Neural progenitor cell (in vitro differentiated cells): ENCODE data around the gene SNX9.

Source experiments
- EZH2 ChIP-seq: fragments of 200-600 bp; sonication (generic); IDR thresholded peaks from 2 replicates; pipeline ENCODE4 v1.6.1; 2017; ENCODE audit warnings: antibody characterized with exemption, mild to moderate bottlenecking, moderate library complexity
- TF ChIP-seq, protein P1 (sequence below): fragments of 200-600 bp; sonication (generic); IDR thresholded peaks from 2 replicates; pipeline ENCODE4 v1.5.1; 2017; ENCODE audit warnings: antibody characterized with exemption, mild to moderate bottlenecking

GRCh38 chr6:157898640-157899039, 75.6 kb downstream of the SNX9 start:
- TF ChIP-seq, protein P1, sequence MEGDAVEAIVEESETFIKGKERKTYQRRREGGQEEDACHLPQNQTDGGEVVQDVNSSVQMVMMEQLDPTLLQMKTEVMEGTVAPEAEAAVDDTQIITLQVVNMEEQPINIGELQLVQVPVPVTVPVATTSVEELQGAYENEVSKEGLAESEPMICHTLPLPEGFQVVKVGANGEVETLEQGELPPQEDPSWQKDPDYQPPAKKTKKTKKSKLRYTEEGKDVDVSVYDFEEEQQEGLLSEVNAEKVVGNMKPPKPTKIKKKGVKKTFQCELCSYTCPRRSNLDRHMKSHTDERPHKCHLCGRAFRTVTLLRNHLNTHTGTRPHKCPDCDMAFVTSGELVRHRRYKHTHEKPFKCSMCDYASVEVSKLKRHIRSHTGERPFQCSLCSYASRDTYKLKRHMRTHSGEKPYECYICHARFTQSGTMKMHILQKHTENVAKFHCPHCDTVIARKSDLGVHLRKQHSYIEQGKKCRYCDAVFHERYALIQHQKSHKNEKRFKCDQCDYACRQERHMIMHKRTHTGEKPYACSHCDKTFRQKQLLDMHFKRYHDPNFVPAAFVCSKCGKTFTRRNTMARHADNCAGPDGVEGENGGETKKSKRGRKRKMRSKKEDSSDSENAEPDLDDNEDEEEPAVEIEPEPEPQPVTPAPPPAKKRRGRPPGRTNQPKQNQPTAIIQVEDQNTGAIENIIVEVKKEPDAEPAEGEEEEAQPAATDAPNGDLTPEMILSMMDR = no peak
- TF ChIP-seq EZH2 = no peak
